Measurements from ENCODE around the gene ARFGAP2.

ARFGAP2 gene

GRCh38 chr11:47172740-47173336 lies 3.8 kb downstream of the ARFGAP2 start:
- H3K9me3 ChIP-seq (replicated peaks; ENCODE audit: insufficient read depth, low read length), result no peaks in the 10 kb centered on the region
- peaks cover 85% of the 10 kb centered on the region for H3K79me2 ChIP-seq (ENCODE audit: low read length)
- no peak overlapping the region for H2AFZ ChIP-seq (ENCODE audit: low read length)
- no peak for TF ChIP-seq EZH2 (optimal IDR thresholded peaks at IDR 0.05; ENCODE audit: low read depth, low read length)
- no peak for TF ChIP-seq EZH2phosphoT487 (IDR thresholded peaks at IDR 0.05; ENCODE audit: low read length)
- TF ChIP-seq CTCF (IDR thresholded peaks at IDR 0.05; ENCODE audit: low read length), result no peak
- no peaks in the 10 kb centered on the region for H3K27me3 ChIP-seq (replicated peaks; ENCODE audit: insufficient read depth, low read length)
- H4K20me1 ChIP-seq (ENCODE audit: insufficient read depth, low read length), result no peaks in the 10 kb centered on the region
- H3K4me2 ChIP-seq (ENCODE audit: low read depth, low read length), result no peak overlapping the region
- no peak overlapping the region for H3K27ac ChIP-seq (ENCODE audit: low read length)
- H3K4me1 ChIP-seq (ENCODE audit: low read length), result peaks cover 14% of the 10 kb centered on the region
- no peak for DNase-seq
- no peak overlapping the region for H3K9ac ChIP-seq (ENCODE audit: low read length)
- peaks cover 5% of the 10 kb centered on the region; the same call in 1 of the 2 replicates for H3F3A ChIP-seq (ENCODE audit: insufficient read depth, low read length)
- no peaks in the 10 kb centered on the region for H3K9me2 ChIP-seq (replicated peaks; ENCODE audit: insufficient read depth, low read length)
- H3K4me3 ChIP-seq (ENCODE audit: low read length), result no peak overlapping the region
- peaks cover 4% of the 10 kb centered on the region; the same call in 1 of the 2 replicates for H3K36me3 ChIP-seq (replicated peaks; ENCODE audit: insufficient read depth, low read length)

DNA sequence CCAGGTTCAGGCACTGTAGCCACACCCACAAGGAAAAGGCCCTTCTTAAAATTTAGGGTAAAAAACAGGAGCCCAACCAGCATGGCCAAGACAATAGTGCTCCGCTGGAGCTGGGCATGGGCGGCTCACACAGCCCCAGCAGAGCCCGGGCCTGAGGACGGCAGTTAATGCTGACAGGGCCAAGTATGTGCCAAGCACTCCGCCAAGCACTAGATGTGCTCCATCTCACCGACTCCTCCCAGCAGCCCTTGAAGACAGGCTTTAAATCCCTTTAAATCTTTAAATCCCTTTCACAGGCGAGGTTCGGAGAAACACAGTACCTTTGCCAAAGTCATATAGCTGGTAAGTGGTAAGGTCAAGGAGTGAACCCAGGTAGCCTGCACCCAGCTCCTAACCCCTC lies 4.8 kb downstream of the ARFGAP2 start:
- Histone ChIP-seq H3K9ac (ENCODE audit: low read length) (no peak overlapping the region), H3K27me3 (replicated peaks; ENCODE audit: insufficient read depth, low read length) (no peaks in the 10 kb centered on the region), H3K4me3 (ENCODE audit: low read length) (no peak overlapping the region), H3K9me2 (replicated peaks; ENCODE audit: insufficient read depth, low read length) (no peaks in the 10 kb centered on the region), H3K4me1 (ENCODE audit: low read length) (peaks cover 10% of the 10 kb centered on the region), H3K4me2 (ENCODE audit: low read depth, low read length) (no peak overlapping the region), H2AFZ (ENCODE audit: low read length) (no peak overlapping the region), H3K9me3 (replicated peaks; ENCODE audit: insufficient read depth, low read length) (no peaks in the 10 kb centered on the region), H3K36me3 (replicated peaks; ENCODE audit: insufficient read depth, low read length) (peaks cover 7% of the 10 kb centered on the region; the same call in 1 of the 2 replicates), H3K79me2 (ENCODE audit: low read length) (peaks cover 93% of the 10 kb centered on the region), H3K27ac (ENCODE audit: low read length) (no peak overlapping the region), H3F3A (ENCODE audit: insufficient read depth, low read length) (no peaks in the 10 kb centered on the region), H4K20me1 (ENCODE audit: insufficient read depth, low read length) (no peaks in the 10 kb centered on the region)
- no peak for DNase-seq
- TF ChIP-seq EZH2phosphoT487 (IDR thresholded peaks at IDR 0.05; ENCODE audit: low read length), result no peak
- TF ChIP-seq EZH2 (optimal IDR thresholded peaks at IDR 0.05; ENCODE audit: low read depth, low read length), result no peak
- no peak for TF ChIP-seq CTCF (IDR thresholded peaks at IDR 0.05; ENCODE audit: low read length)

DNA sequence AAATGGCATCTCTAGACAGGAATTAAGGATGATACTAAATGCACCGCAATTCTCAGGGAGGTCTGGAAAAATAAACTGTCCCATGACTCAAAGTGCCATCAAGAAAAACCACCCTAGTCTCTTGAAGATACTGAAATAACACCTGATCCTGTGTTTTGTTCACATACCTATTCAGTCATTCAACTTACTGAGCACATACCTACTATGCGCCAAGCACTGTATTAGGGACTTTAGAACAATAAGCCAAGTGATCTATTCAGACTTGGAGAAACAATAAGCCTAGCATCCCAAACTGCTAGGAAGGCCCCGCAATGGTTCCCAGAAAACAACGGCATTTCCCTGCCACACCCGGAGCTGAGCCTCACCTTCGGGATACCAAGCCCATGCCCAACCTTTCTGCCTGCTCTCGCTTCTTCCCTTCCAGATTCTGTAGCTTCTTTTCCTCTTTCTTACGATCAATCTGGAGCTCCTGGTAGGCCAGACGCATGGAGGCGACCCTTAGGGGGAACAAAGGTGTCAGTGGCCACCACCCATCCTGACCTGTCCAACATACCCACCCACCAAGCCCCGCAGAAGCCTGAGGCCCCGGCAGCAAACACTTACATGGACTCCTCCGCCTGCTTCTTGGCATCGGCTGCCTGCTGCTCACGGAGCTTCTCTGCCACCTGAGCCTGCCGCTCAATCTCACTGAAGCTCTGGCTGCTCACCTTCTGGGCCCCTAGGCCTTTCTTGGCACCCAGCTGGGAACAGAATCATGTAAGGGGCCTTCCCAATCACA lies 5.4 kb downstream of the ARFGAP2 start:
- Histone ChIP-seq H3K9me3 (replicated peaks; ENCODE audit: insufficient read depth, low read length) (no peaks in the 10 kb centered on the region), H3K79me2 (ENCODE audit: low read length) (peaks cover 94% of the 10 kb centered on the region)

More for the DNA sequence above, 5.4 kb downstream of the ARFGAP2 start:
- H3K4me1 ChIP-seq (ENCODE audit: low read length), result peaks cover 10% of the 10 kb centered on the region
- H3K4me3 ChIP-seq (ENCODE audit: low read length), result no peak overlapping the region
- H4K20me1 ChIP-seq (ENCODE audit: insufficient read depth, low read length), result no peaks in the 10 kb centered on the region
- no peak overlapping the region for H3K4me2 ChIP-seq (ENCODE audit: low read depth, low read length)
- TF ChIP-seq EZH2phosphoT487 (IDR thresholded peaks at IDR 0.05; ENCODE audit: low read length) (no peak), CTCF (IDR thresholded peaks at IDR 0.05; ENCODE audit: low read length) (no peak), EZH2 (optimal IDR thresholded peaks at IDR 0.05; ENCODE audit: low read depth, low read length) (no peak)
- no peaks in the 10 kb centered on the region for H3K27me3 ChIP-seq (replicated peaks; ENCODE audit: insufficient read depth, low read length)
- H3K9me2 ChIP-seq (replicated peaks; ENCODE audit: insufficient read depth, low read length), result no peaks in the 10 kb centered on the region
- no peak overlapping the region for H3K27ac ChIP-seq (ENCODE audit: low read length)
- H3K36me3 ChIP-seq (replicated peaks; ENCODE audit: insufficient read depth, low read length), result peaks cover 10% of the 10 kb centered on the region
- DNase-seq, result no peak
- no peak overlapping the region for H2AFZ ChIP-seq (ENCODE audit: low read length)
- no peaks in the 10 kb centered on the region for H3F3A ChIP-seq (ENCODE audit: insufficient read depth, low read length)
- no peak overlapping the region for H3K9ac ChIP-seq (ENCODE audit: low read length)
